Pancreas (tissue), 10 donors: ENCODE results near the gene DCST1. TPM values are rescaled to one million over a fixed set of nuclear protein-coding genes. Genes with fewer than 3 reads are reported as not detected.

ENCODE experiments used
- ATAC-seq, 4 donors: fragments of 200-7000 bp; cut with Tn5 transposase; one replicate each; pipeline versions ENCODE4 v1.8.0 to v1.9.1; 2020; ENCODE audit warnings: mild to moderate bottlenecking in 4 of 4, moderate library complexity in 4 of 4
- DNase-seq, 6 donors: peaks; one replicate each; pipeline ENCODE4 v3.0.0-alpha.2; 2020
- FAIRE-seq: peaks from 2 replicates; lab custom pipeline; 2012; peaks lifted over from hg19 to GRCh38; lab: Jason Lieb, UNC
- H3K27ac ChIP-seq, 4 donors: fragments of 200-600 bp; sonication (generic); 1 replicate in 3 of 4; 2 replicates in 1 of 4; pipeline versions ENCODE4 v1.5.0 to v1.8.0; 2020
- H3K27me3 ChIP-seq, 4 donors: fragments of 200-600 bp; one replicate each; pipeline ENCODE4 v1.8.0; 2021
- H3K36me3 ChIP-seq, 3 donors: fragments of 200-600 bp; sonication (generic) in 1 of 3; one replicate each; pipeline versions ENCODE4 v1.5.0 to v1.8.0; 2020 to 2021
- H3K4me1 ChIP-seq, 3 donors: fragments of 200-600 bp; one replicate each; pipeline ENCODE4 v1.8.0; 2021
- H3K4me3 ChIP-seq, 4 donors: fragments of 200-600 bp; sonication (generic) in 2 of 4; one replicate each; pipeline versions ENCODE4 v1.5.0 to v1.8.0; 2020 to 2021
- H3K9me3 ChIP-seq, 4 donors: fragments of 200-600 bp; one replicate each; pipeline ENCODE4 v1.8.0; 2021
- whole genome bisulfite sequencing, 2 donors: extraction: QIAGEN DNeasy Blood & Tissue Kit; methylation state at CpG; one replicate each; pipeline ENCODE4 v1.1.7; 2013; 5-methylcytosine and 5-hydroxymethylcytosine counted together
- intact Hi-C, 3 donors: fragments of 100-400 bp; cut with DNase I; formaldehyde crosslinking; loops; one replicate each; pipeline versions ENCODE4 v1.11.1 to v1.14.2; 2022
- polyA plus RNA-seq, 2 donors: library from polyadenylated mRNA; stranded (reverse); fragments of 200-250 nt; gene quantifications; one replicate each; pipeline ENCODE4 v1.2.3, GENCODE V29; 2013
- total RNA-seq, 6 donors: library from RNA; stranded (reverse); fragmentation: NEBNext Ultra II Directional in 4 of 6; extraction: Animal tissue kit (Norgen Biotek cat#: 25700) in 4 of 6; gene quantifications; one replicate each; pipeline versions ENCODE4 v1.2.1 to v1.2.4, GENCODE V29; 2021 to 2023
- TF ChIP-seq, protein P1 (sequence below), 4 donors: fragments of 200-600 bp; sonication (generic) in 3 of 4; IDR thresholded peaks; one replicate each; pipeline versions ENCODE4 v1.5.0 to v1.8.0; 2021; ENCODE audit warnings: antibody characterized with exemption in 4 of 4
- donor health status: healthy with polysubstance abuse.
- donor health status: DM: no; HTN: no; CAD: no; lungs with moderate emphysema.
- donor health status: DM: no; HTN: no; CAD: no.
- donor health status: control.
- donor health status: control.
- donor health status: Bipolar disorder and iron deficiency.
- donor health status: DM: yes; HTN: yes; CAD: no.
- donor health status: DM: no; HTN: no; CAD: no.
- donor health status: DM: no; HTN: no; CAD: no.
- donor health status: DM: yes; HTN: yes; CAD: no.

DCST1 gene
- total and polyA plus RNA-seq, 8 donors: 0.14 TPM; not detected in 7

DNA sequence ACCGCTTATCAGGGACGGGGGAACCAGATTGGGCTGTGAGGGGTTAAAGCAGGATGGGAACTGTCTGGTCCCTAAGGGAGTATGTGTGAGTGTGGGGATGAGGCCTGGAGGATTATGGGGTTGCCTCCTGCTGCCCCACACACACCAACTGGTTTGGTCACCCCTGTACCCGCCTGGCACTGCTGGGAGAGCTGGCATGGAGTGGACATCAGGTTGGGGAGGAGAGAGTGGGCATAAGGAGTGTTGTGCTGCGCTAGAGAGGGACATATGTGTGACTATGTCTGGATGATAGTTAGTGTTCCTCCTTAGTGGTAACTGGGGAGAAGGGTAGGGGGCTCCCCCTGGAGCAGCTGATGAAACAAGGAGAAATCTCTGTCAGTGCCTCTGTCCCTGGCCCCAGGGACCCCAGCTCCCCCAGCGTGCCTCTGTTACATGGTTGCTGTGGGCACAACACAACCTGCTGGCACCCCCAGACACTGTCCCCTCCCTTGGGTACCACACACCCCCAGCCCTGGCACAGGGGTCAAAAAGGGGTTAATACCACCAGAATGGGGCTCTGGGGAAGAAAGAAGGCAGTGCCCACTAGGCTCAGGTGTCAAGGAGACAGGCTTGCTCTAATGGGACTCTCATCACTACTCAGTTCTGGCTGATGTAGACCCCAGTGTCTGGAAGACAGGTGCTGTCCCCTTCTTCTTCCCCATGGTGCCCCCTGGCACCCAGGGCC lies 29.1 kb upstream of the DCST1 start:
- Histone ChIP-seq H3K27ac (peak overlapping the region; percentile 80 to 98 (median 92)), H3K4me3 (peak overlapping the region; percentile 58 to 87 (median 70)), H3K4me1 (peaks cover 26 to 49% (median 34%) of the 10 kb centered on the region in 3 donors), H3K27me3 (no peaks in the 10 kb centered on the region), H3K9me3 (no peaks in the 10 kb centered on the region), H3K36me3 (no peaks in the 10 kb centered on the region)
- TF ChIP-seq, protein P1, sequence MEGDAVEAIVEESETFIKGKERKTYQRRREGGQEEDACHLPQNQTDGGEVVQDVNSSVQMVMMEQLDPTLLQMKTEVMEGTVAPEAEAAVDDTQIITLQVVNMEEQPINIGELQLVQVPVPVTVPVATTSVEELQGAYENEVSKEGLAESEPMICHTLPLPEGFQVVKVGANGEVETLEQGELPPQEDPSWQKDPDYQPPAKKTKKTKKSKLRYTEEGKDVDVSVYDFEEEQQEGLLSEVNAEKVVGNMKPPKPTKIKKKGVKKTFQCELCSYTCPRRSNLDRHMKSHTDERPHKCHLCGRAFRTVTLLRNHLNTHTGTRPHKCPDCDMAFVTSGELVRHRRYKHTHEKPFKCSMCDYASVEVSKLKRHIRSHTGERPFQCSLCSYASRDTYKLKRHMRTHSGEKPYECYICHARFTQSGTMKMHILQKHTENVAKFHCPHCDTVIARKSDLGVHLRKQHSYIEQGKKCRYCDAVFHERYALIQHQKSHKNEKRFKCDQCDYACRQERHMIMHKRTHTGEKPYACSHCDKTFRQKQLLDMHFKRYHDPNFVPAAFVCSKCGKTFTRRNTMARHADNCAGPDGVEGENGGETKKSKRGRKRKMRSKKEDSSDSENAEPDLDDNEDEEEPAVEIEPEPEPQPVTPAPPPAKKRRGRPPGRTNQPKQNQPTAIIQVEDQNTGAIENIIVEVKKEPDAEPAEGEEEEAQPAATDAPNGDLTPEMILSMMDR (IDR thresholded peaks at IDR 0.05): no peak
- FAIRE-seq (no peak), ATAC-seq (no peak), DNase-seq (no peak)
- intact Hi-C loops: no loop called here
- WGBS, 2 donors: 4 to 12% methylated on average over 5 of the region's 5 CpGs

DNA sequence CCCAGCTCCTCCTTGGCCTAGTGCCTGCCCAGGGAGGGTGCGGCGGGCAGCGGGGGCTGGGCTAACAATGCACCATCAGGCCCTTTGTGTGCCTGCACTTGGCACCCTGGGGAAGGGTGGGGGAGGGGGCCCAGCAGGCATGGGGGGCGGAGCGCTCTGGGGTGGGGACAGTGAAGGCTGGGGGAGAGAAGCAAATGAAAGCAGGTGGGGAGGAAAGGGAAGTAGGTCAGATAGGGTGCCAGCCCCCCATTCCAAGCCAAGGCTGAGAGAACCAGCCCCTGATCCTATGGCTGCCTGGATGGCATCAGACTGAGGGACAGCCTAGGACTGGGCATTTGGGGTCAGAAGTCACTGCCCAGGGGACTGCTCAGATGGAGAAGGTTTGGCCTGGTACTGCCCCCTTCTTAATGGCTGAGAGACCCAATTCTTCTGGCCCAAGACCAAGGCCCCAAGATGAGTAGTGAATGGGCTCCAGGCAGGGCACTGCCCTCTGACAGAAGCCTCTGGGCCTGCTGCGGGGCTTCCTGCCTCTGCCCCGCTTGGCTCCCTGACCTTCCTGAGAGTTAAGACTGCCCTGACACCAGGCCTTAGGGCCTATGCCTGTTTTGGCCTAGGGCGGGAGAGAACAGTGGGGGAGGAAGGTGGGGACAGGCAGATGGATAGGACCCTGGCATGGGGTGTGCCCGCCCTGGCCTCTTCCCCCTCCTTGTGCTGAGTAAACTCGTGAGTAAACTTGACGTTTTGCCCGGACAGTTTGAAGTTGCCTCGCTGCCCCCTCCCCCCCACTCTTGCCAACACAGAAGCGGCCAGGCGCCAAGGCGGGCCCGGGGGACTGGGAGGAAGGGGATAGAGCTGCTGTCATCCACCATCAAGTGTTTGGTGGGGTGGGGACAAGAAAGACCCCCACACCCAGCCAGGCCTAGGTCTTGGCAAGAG lies 28.3 kb upstream of the DCST1 start:
- H3K36me3 ChIP-seq: no peaks in the 10 kb centered on the region
- H3K4me3 ChIP-seq: peak overlapping the region in 3 of 4 donors; percentile 58 to 87 (median 67)
- intact Hi-C loops: no loop called here
- H3K27me3 ChIP-seq: no peaks in the 10 kb centered on the region
- peaks cover 21 to 43% (median 30%) of the 10 kb centered on the region in 3 donors for H3K4me1 ChIP-seq
- 10 to 14% methylated on average over 17 of the region's 17 CpGs for whole genome bisulfite sequencing, 2 donors
- TF ChIP-seq, protein P1 (IDR thresholded peaks at IDR 0.05): no peak
- FAIRE-seq: no peak
- no peaks in the 10 kb centered on the region for H3K9me3 ChIP-seq
- peak; percentile 79 to 91 (median 82) for DNase-seq
- peak; percentile 1 to 8 (median 4) for ATAC-seq
- peak overlapping the region; percentile 80 to 98 (median 92) for H3K27ac ChIP-seq

DNA sequence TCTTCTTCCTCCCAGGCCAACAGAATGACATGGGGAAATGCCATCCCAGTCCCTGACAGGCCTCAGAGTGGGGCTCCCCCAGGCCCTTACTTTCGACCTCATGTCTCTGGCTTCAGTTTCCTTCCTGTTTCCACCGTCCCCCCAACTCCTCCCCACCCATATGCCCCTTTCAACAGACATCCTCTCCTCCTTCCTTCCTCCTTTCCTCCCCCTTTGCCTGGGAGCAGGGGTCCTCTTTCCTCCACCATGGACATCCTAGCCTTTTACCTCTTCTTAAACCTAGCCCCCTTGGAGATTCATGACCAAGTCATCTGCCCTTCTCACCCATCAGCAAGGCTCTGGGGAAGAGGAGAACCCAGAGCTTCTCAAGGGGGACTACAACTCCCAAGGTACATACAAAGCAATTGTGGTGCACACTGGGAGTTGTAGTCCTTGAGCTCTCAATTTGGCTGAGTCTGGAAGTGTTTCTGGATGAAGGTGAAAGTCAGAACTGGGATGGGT lies 27.0 kb upstream of the DCST1 start:
- no peak for FAIRE-seq
- 42 to 51% methylated on average over 2 of the region's 2 CpGs for WGBS, 2 donors
- ATAC-seq: no peak
- DNase-seq: no peak
- Histone ChIP-seq H3K27ac (peak overlapping the region in 3 of 4 donors; percentile 87 to 98 (median 97)), H3K27me3 (no peaks in the 10 kb centered on the region), H3K9me3 (no peaks in the 10 kb centered on the region), H3K36me3 (no peaks in the 10 kb centered on the region), H3K4me1 (peaks cover 25 to 52% (median 34%) of the 10 kb centered on the region in 3 donors), H3K4me3 (no peak overlapping the region)
- TF ChIP-seq, protein P1 (IDR thresholded peaks at IDR 0.05): no peak
- intact Hi-C loops: no loop called here

DNA sequence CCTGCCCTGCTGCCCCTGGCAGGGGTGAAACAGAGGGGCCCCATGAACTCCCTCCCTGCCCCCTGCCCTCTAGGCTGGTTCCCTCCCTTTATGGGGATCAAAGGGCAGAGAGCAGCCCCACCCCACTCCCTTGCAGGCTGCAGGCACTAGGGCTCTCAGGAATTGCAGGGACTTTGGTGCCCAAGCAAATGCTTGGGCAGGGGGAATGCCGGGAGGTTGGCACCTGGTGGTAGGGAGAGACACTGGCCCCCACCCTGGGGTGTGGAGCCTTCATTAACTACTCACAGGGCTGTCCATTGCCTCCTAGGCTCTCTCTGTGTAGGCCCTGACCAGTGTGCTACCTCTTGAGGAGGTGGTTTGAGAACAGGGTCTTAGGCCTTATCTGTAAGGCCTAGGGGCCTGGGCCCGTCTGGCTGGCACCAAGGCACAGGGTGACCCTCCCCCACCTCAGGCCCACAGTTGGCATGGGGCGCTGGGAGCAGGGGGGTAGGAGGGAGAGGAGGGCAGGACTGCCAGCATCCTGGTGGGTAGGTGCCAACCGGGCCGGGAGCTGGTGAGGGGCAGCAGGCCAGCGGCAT lies 26.3 kb upstream of the DCST1 start:
- DNase-seq (peak in 5 of 6 donors; percentile 68 to 91 (median 78)), FAIRE-seq (no peak), ATAC-seq (peak in 3 of 4 donors; percentile 8 to 31 (median 17))
- TF ChIP-seq, protein P1 (IDR thresholded peaks at IDR 0.05): no peak
- H3K9me3 ChIP-seq: no peaks in the 10 kb centered on the region
- H3K36me3 ChIP-seq: no peaks in the 10 kb centered on the region
- WGBS, 2 donors: 13% methylated on average over 4 to 6 of the region's 6 CpGs
- no peaks in the 10 kb centered on the region for H3K27me3 ChIP-seq
- peak overlapping the region in 2 of 4 donors; percentile 13 to 23 for H3K4me3 ChIP-seq
- H3K4me1 ChIP-seq: peaks cover 32 to 58% (median 34%) of the 10 kb centered on the region in 3 donors
- intact Hi-C loops: no loop called here
- H3K27ac ChIP-seq: peak overlapping the region in 3 of 4 donors; percentile 39 to 47 (median 42)
